HepG2 (cell line): ENCODE data around the gene BRIP1. TPM values are rescaled to one million over a fixed set of nuclear protein-coding genes. Genes with fewer than 3 reads are reported as not detected.

Source experiments
- BHLHE40 ChIP-seq: IDR thresholded peaks from 2 replicates; pipeline ENCODE4 v1.6.1; 2011; ENCODE audit warnings: low read length, improper control_type of control experiment
- ERF ChIP-seq: IDR thresholded peaks from 2 replicates; pipeline ENCODE4 v1.6.1; 2018; ENCODE audit warnings: missing biosample characterization, missing genetic modification reagents
- HOMEZ ChIP-seq: IDR thresholded peaks from 2 replicates; pipeline ENCODE4 v1.6.1; 2016; ENCODE audit warnings: low read depth
- MAFF ChIP-seq: IDR thresholded peaks from 2 replicates; pipeline ENCODE4 v1.6.1; 2011; ENCODE audit warnings: low read depth, low read length, improper control_type of control experiment
- MAFK ChIP-seq, 2 experiments: IDR thresholded peaks in 1 of 2; conservative IDR thresholded peaks in 1 of 2; 2 replicates each; pipeline ENCODE4 v1.6.1; 2011; ENCODE audit warnings: improper control_type of control experiment in 2 of 2, low read length in 2 of 2
- NR2F1 ChIP-seq, 2 experiments: fragments of 450-650 bp in 1 of 2; formaldehyde crosslinking in 1 of 2; IDR thresholded peaks; 2 replicates each; pipeline versions ENCODE4 v1.5.0 to v1.6.1; 2016 to 2020; ENCODE audit warnings: mild to moderate bottlenecking in 1 of 2, missing compliant biosample characterization in 1 of 2, missing genetic modification reagents in 1 of 2, moderate library complexity in 1 of 2
- SUZ12 ChIP-seq: fragments of 150-350 bp; IDR thresholded peaks from 2 replicates; pipeline ENCODE4 v1.6.1; 2014; ENCODE audit warnings: low read depth, low read length
- TP53 ChIP-seq: sonication (generic); formaldehyde crosslinking; conservative IDR thresholded peaks from 2 replicates; pipeline ENCODE4 v1.4.0; 2020; ENCODE audit warnings: missing genetic modification reagents
- ZNF281 ChIP-seq: sonication (generic); formaldehyde crosslinking; IDR thresholded peaks from 2 replicates; pipeline ENCODE4 v1.4.0; 2020; ENCODE audit warnings: missing genetic modification reagents, borderline replicate concordance
- ZNF558 ChIP-seq: sonication (generic); formaldehyde crosslinking; IDR thresholded peaks from 2 replicates; pipeline ENCODE4 v1.9.0; 2022; ENCODE audit warnings: mild to moderate bottlenecking, missing genetic modification reagents, borderline replicate concordance
- ZNF746 ChIP-seq: sonication (generic); formaldehyde crosslinking; IDR thresholded peaks from 2 replicates; pipeline ENCODE4 v1.8.0; 2022; ENCODE audit warnings: mild to moderate bottlenecking, missing genetic modification reagents
- ZNF768 ChIP-seq: sonication (generic); formaldehyde crosslinking; IDR thresholded peaks from 2 replicates; pipeline ENCODE4 v1.4.0; 2020; ENCODE audit warnings: missing genetic modification reagents
- polyA plus RNA-seq, 8 experiments: library from polyadenylated mRNA; depleted of rRNA in 3 of 8; stranded (reverse) in 7 of 8; unstranded in 1 of 8; fragments of >200 nt; fragmentation: Illumina TruSeq in 4 of 8; extraction: Trizol in 4 of 8; gene quantifications; 2 replicates each; pipeline versions ENCODE4 v1.2.1 to v1.2.3, GENCODE V29; 2011 to 2016; ENCODE audit warnings: low read depth in 4 of 8, missing spikeins in 1 of 8, mixed read lengths in 1 of 8; ENCODE audit not compliant: insufficient read depth in 1 of 8
- total RNA-seq, 5 experiments: library from RNA; depleted of rRNA; stranded (reverse); fragments of >200 nt; fragmentation: Illumina TruSeq; extraction: Trizol; gene quantifications; 2 replicates each; pipeline ENCODE4 v1.2.3, GENCODE V29; 2016; ENCODE audit warnings: low read depth in 1 of 5
- TF ChIP-seq, protein P1 (sequence below): fragments of 450-650 bp; IDR thresholded peaks from 2 replicates; pipeline ENCODE4 v1.6.1; 2017
- TF ChIP-seq, protein P2 (sequence below): sonication (generic); formaldehyde crosslinking; IDR thresholded peaks from 2 replicates; pipeline ENCODE4 v1.5.0; 2020; ENCODE audit warnings: mild to moderate bottlenecking, missing genetic modification reagents, borderline replicate concordance

BRIP1 gene
- total and polyA plus RNA-seq, 2 of the 13 experiments (the other 11 are each of a cell fraction or from before 2014, with no cell fraction given): 3.8 to 27.7 TPM

- TF ChIP-seq HOMEZ (no peak), BHLHE40 (no peak), MAFF (peak; percentile 59), SUZ12 (no peak), ZNF768 (CRISPR knock-in tag) (no peak), ZNF281 (no peak), TP53 (CRISPR knock-in tag) (0 out of 2 replicates have a peak, but pooled peaks have one; percentile 39), MAFK (conservative IDR thresholded peaks at IDR 0.05 in 1 of 2, IDR thresholded peaks at IDR 0.05 in 1 of 2; ENCODE audit: low read length in 2 of 2) (peak; percentile 68 to 74; a peak in 3 of 4 replicates), ZNF746 (CRISPR knock-in tag) (no peak), ERF (no peak), ZNF558 (CRISPR knock-in tag) (no peak), NR2F1 (CRISPR knock-in tag; IDR thresholded peaks at IDR 0.05) (no peak)
- TF ChIP-seq, protein P1, sequence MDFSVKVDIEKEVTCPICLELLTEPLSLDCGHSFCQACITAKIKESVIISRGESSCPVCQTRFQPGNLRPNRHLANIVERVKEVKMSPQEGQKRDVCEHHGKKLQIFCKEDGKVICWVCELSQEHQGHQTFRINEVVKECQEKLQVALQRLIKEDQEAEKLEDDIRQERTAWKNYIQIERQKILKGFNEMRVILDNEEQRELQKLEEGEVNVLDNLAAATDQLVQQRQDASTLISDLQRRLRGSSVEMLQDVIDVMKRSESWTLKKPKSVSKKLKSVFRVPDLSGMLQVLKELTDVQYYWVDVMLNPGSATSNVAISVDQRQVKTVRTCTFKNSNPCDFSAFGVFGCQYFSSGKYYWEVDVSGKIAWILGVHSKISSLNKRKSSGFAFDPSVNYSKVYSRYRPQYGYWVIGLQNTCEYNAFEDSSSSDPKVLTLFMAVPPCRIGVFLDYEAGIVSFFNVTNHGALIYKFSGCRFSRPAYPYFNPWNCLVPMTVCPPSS: no peak
- TF ChIP-seq, protein P2, sequence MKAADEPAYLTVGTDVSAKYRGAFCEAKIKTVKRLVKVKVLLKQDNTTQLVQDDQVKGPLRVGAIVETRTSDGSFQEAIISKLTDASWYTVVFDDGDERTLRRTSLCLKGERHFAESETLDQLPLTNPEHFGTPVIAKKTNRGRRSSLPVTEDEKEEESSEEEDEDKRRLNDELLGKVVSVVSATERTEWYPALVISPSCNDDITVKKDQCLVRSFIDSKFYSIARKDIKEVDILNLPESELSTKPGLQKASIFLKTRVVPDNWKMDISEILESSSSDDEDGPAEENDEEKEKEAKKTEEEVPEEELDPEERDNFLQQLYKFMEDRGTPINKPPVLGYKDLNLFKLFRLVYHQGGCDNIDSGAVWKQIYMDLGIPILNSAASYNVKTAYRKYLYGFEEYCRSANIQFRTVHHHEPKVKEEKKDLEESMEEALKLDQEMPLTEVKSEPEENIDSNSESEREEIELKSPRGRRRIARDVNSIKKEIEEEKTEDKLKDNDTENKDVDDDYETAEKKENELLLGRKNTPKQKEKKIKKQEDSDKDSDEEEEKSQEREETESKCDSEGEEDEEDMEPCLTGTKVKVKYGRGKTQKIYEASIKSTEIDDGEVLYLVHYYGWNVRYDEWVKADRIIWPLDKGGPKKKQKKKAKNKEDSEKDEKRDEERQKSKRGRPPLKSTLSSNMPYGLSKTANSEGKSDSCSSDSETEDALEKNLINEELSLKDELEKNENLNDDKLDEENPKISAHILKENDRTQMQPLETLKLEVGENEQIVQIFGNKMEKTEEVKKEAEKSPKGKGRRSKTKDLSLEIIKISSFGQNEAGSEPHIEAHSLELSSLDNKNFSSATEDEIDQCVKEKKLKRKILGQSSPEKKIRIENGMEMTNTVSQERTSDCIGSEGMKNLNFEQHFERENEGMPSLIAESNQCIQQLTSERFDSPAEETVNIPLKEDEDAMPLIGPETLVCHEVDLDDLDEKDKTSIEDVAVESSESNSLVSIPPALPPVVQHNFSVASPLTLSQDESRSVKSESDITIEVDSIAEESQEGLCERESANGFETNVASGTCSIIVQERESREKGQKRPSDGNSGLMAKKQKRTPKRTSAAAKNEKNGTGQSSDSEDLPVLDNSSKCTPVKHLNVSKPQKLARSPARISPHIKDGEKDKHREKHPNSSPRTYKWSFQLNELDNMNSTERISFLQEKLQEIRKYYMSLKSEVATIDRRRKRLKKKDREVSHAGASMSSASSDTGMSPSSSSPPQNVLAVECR (CRISPR knock-in tag): no peak
Observed at GRCh38 chr17:61836266-61837174, 26.8 kb downstream of the BRIP1 start (continued).
